Smooth muscle cell (in vitro differentiated cells): ENCODE measurements around the gene KCNK18. TPM values are rescaled to one million over a fixed set of nuclear protein-coding genes. Genes with fewer than 3 reads are reported as not detected.

ENCODE experiments used
- DNase-seq: peaks from one replicate; lab custom pipeline; 2025; ENCODE audit not compliant: unreplicated experiment; lab: John Stamatoyannopoulos, UW
- H2AFZ ChIP-seq: fragments of 200-600 bp; sonication (generic); 2 replicates; pipeline ENCODE4 v1.6.0; 2016; ENCODE audit warnings: antibody characterized with exemption, low read depth, mild to moderate bottlenecking
- H3F3A ChIP-seq: fragments of 200-600 bp; sonication (generic); 2 replicates; pipeline ENCODE4 v1.6.0; 2017; ENCODE audit warnings: antibody characterized with exemption, low read depth
- H3K27ac ChIP-seq: fragments of 200-600 bp; sonication (generic); 2 replicates; pipeline ENCODE4 v1.5.1; 2016; ENCODE audit warnings: low read depth, mild to moderate bottlenecking
- H3K27me3 ChIP-seq: fragments of 200-600 bp; sonication (generic); 2 replicates; pipeline ENCODE4 v1.6.1; 2016; ENCODE audit warnings: low read depth, mild to moderate bottlenecking
- H3K36me3 ChIP-seq: fragments of 200-600 bp; sonication (generic); 2 replicates; pipeline ENCODE4 v1.5.1; 2016; ENCODE audit warnings: low read depth
- H3K4me1 ChIP-seq: fragments of 200-600 bp; sonication (generic); 2 replicates; pipeline ENCODE4 v1.5.1; 2016; ENCODE audit warnings: low read depth
- H3K4me2 ChIP-seq: fragments of 200-600 bp; sonication (generic); 2 replicates; pipeline ENCODE4 v1.6.0; 2016; ENCODE audit warnings: mild to moderate bottlenecking
- H3K4me3 ChIP-seq: fragments of 200-600 bp; sonication (generic); 2 replicates; pipeline ENCODE4 v1.5.1; 2016; ENCODE audit warnings: mild to moderate bottlenecking
- H3K79me2 ChIP-seq: fragments of 200-600 bp; sonication (generic); 2 replicates; pipeline ENCODE4 v1.6.0; 2016; ENCODE audit warnings: low read depth, mild to moderate bottlenecking
- H3K9ac ChIP-seq: fragments of 200-600 bp; sonication (generic); 2 replicates; pipeline ENCODE4 v1.6.0; 2016; ENCODE audit warnings: low read depth
- H3K9me3 ChIP-seq: fragments of 200-600 bp; sonication (generic); replicated peaks from 2 replicates; pipeline ENCODE4 v1.5.1; 2016; ENCODE audit warnings: low read depth
- H4K20me1 ChIP-seq: fragments of 200-600 bp; sonication (generic); 2 replicates; pipeline ENCODE4 v1.6.0; 2016; ENCODE audit warnings: low read depth
- WGBS: methylation state at CpG from one replicate; pipeline ENCODE4 v1.1.7; 2016; ENCODE audit warnings: low lambda C conversion rate; 5-methylcytosine and 5-hydroxymethylcytosine counted together
- polyA plus RNA-seq: library from polyadenylated mRNA; unstranded; fragments of >200 nt; fragmentation: Nextera tagmentation; extraction: Ambion mirVana; gene quantifications from 2 replicates; pipeline ENCODE4 v1.2.1, GENCODE V29; 2016
- total RNA-seq: library from RNA; depleted of rRNA; stranded (reverse); fragments of >200 nt; gene quantifications from 2 replicates; pipeline ENCODE4 v1.2.3, GENCODE V29; 2014
- TF ChIP-seq, protein P1 (sequence below): fragments of 200-600 bp; sonication (generic); IDR thresholded peaks from 2 replicates; pipeline ENCODE4 v1.5.1; 2017; ENCODE audit warnings: borderline replicate concordance, mild to moderate bottlenecking, antibody characterized with exemption; ENCODE audit not compliant: insufficient read depth, poor library complexity, severe bottlenecking

KCNK18 gene
- total and polyA plus RNA-seq, 2 experiments from 2014 or later = not detected

DNA sequence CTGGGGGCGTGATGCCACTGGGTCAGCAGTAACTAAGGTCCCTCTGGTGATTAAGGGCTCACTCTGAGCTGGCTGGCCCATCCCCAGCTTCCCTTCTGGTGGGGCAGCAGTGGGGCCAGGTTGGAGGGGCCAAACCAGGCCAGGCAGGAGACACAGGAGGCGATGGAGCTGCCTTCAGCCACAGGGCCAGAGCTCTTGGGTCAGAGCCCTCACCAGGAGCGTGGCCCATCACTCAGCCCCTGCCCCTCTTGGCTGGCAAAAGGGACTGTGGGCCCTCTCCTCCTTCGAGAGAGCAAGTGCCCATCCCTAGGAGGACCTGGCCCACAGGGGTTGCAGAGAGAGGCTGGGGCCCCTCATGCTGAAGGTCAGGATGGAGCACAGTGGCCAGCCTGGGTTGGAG is 4.5 kb downstream of the KCNK18 start:
- Histone ChIP-seq H3F3A (no peaks in the 10 kb centered on the region), H3K9me3 (no peaks in the 10 kb centered on the region), H3K4me2 (no peak overlapping the region), H4K20me1 (no peaks in the 10 kb centered on the region), H2AFZ (no peak overlapping the region), H3K4me3 (no peak overlapping the region), H3K27me3 (no peaks in the 10 kb centered on the region), H3K27ac (no peak overlapping the region), H3K36me3 (no peaks in the 10 kb centered on the region), H3K9ac (no peak overlapping the region), H3K4me1 (peaks cover 4% of the 10 kb centered on the region), H3K79me2 (no peaks in the 10 kb centered on the region)
- 90% methylated on average over 3 of the region's 4 CpGs for WGBS
- DNase-seq = no peak
- TF ChIP-seq, protein P1, sequence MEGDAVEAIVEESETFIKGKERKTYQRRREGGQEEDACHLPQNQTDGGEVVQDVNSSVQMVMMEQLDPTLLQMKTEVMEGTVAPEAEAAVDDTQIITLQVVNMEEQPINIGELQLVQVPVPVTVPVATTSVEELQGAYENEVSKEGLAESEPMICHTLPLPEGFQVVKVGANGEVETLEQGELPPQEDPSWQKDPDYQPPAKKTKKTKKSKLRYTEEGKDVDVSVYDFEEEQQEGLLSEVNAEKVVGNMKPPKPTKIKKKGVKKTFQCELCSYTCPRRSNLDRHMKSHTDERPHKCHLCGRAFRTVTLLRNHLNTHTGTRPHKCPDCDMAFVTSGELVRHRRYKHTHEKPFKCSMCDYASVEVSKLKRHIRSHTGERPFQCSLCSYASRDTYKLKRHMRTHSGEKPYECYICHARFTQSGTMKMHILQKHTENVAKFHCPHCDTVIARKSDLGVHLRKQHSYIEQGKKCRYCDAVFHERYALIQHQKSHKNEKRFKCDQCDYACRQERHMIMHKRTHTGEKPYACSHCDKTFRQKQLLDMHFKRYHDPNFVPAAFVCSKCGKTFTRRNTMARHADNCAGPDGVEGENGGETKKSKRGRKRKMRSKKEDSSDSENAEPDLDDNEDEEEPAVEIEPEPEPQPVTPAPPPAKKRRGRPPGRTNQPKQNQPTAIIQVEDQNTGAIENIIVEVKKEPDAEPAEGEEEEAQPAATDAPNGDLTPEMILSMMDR = no peak

DNA sequence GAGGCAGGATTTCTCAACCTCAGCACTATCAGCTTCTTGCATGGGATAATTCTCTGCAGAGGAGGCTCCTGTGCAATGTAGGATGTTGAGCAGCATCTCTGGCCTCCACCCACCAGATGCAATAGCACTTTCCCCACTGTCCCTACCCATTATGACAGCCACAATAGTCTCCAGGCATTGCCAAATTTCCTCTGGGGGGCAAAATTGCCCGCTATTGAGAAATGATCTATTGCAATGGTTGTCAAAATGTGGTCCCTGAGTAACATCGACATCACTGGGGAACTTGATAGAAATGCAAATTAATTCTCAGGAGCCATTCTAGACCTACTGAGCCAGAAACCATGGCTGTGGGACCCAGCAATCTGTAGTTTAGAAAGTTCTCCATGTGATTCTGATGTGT is 7.0 kb downstream of the KCNK18 start:
- no peak overlapping the region for H3K9ac ChIP-seq
- no peaks in the 10 kb centered on the region for H3F3A ChIP-seq
- peaks cover 5% of the 10 kb centered on the region for H3K27me3 ChIP-seq
- H3K36me3 ChIP-seq = no peaks in the 10 kb centered on the region
- no peaks in the 10 kb centered on the region for H3K79me2 ChIP-seq
- TF ChIP-seq, protein P1 = no peak
- H3K9me3 ChIP-seq = no peaks in the 10 kb centered on the region
- H3K4me2 ChIP-seq = no peak overlapping the region
- H2AFZ ChIP-seq = no peak overlapping the region
- no peak overlapping the region for H3K4me3 ChIP-seq
- DNase-seq = no peak
- no peaks in the 10 kb centered on the region for H4K20me1 ChIP-seq
- no peak overlapping the region for H3K27ac ChIP-seq
- WGBS = 52% methylated on average over 2 of the region's 2 CpGs
- no peaks in the 10 kb centered on the region for H3K4me1 ChIP-seq

DNA sequence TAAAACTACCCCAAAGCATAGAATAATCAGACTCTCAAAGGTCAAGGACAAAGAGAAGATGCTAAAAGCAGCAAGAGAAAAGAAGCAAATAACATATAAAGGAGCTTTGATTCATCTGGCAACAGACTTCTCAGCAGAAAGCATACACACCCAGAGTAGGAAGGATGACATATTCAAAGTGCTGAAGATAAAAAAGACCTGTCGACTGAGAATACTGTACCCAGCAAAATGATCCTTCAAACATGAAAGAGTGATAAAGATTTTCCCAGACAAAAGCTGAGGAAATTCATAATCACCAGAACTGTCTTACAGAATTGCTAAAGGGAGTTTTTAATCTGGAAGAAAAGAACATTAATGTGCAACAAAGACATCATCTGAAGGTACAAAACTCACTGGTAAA is 14.9 kb downstream of the KCNK18 start:
- Histone ChIP-seq H3K4me2 (no peak overlapping the region), H3K27me3 (peaks cover 36% of the 10 kb centered on the region), H3K79me2 (no peaks in the 10 kb centered on the region), H3K4me1 (peaks cover under 1% of the 10 kb centered on the region), H3F3A (no peaks in the 10 kb centered on the region), H3K9me3 (peaks cover 4% of the 10 kb centered on the region), H3K9ac (no peak overlapping the region), H3K27ac (no peak overlapping the region), H2AFZ (no peak overlapping the region), H3K36me3 (no peaks in the 10 kb centered on the region), H3K4me3 (no peak overlapping the region), H4K20me1 (no peaks in the 10 kb centered on the region)
- TF ChIP-seq, protein P1 = no peak
- WGBS = 87% methylated on average over 1 of the region's 1 CpG
- no peak for DNase-seq

DNA sequence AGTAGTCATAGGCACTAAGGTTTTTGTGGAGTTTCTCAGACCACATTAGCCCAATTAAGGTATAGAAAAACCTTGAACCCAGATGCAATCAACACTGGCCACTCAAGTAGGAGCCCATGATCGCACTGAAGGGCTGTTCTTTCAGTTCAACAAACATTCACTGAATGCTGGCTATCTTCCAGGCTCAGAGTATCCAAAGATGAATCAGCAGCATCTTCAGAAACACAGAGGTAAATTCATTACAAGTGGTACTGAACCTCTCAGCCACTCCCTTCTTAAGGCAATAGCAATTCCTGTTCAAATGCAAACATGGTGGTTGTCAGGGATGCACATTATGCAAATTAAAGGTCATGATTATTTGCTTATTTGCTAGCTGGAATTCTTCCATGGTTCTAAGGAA is 17.1 kb downstream of the KCNK18 start:
- H3K9ac ChIP-seq = no peak overlapping the region
- no peaks in the 10 kb centered on the region for H4K20me1 ChIP-seq
- TF ChIP-seq, protein P1 = no peak
- H3K9me3 ChIP-seq = peaks cover 4% of the 10 kb centered on the region
- H3F3A ChIP-seq = no peaks in the 10 kb centered on the region
- H3K27ac ChIP-seq = no peak overlapping the region
- 88% methylated on average over 1 of the region's 1 CpG for WGBS
- no peak overlapping the region for H3K4me2 ChIP-seq
- no peaks in the 10 kb centered on the region for H3K79me2 ChIP-seq
- peaks cover 50% of the 10 kb centered on the region for H3K27me3 ChIP-seq
- no peaks in the 10 kb centered on the region for H3K36me3 ChIP-seq
- DNase-seq = no peak
- H3K4me1 ChIP-seq = peaks cover 4% of the 10 kb centered on the region
- H2AFZ ChIP-seq = no peak overlapping the region
- no peak overlapping the region for H3K4me3 ChIP-seq
